ENCODE data around the gene FGF5.

- TF ChIP-seq EP300 (IDR thresholded peaks at IDR 0.05; ENCODE audit: borderline replicate concordance) (no peak), TEAD4 (IDR thresholded peaks at IDR 0.05) (no peak), USF1 (IDR thresholded peaks at IDR 0.05) (no peak), YY1 (IDR thresholded peaks at IDR 0.05; ENCODE audit: low read depth) (no peak), TCF12 (IDR thresholded peaks at IDR 0.05; ENCODE audit: low read depth) (no peak), EGR1 (IDR thresholded peaks at IDR 0.05) (no peak), REST (IDR thresholded peaks at IDR 0.05; ENCODE audit: low read depth) (no peak), RAD21 (IDR thresholded peaks at IDR 0.05; ENCODE audit: low read depth) (no peak), FOXM1 (IDR thresholded peaks at IDR 0.05; ENCODE audit: borderline replicate concordance, low read depth) (no peak), MAX (IDR thresholded peaks at IDR 0.05) (no peak), CREB1 (IDR thresholded peaks at IDR 0.05; ENCODE audit: low read depth) (no peak), CEBPB (IDR thresholded peaks at IDR 0.05) (no peak)
Observed at GRCh38 chr4:80225595-80225994, 40.9 kb upstream of the FGF5 start.

All from Ishikawa (cell line).